ENCODE data around the gene AGRN.
"Not testable (repeated sequence)": the region's sequence is repeated elsewhere in the genome, so short reads cannot be mapped to it uniquely, and the experiment has no call there.

AGRN gene

GRCh38 chr1:1083416-1084371 is 63.8 kb downstream of the AGRN start:
- no peak for DNase-seq

- no peak for DNase-seq
Observed at GRCh38 chr1:1084372-1085170, 64.7 kb downstream of the AGRN start.

GRCh38 chr1:1085171-1085841 is 65.4 kb downstream of the AGRN start:
- no peak for DNase-seq

- DNase-seq = no peak
Observed at GRCh38 chr1:1085911-1086841, 66.3 kb downstream of the AGRN start.

- no peak for DNase-seq
Observed at GRCh38 chr1:1086911-1087341, 67.0 kb downstream of the AGRN start.

- no peak for DNase-seq
Observed at GRCh38 chr1:1087351-1088028, 67.6 kb downstream of the AGRN start.

GRCh38 chr1:1088029-1088800 is 68.3 kb downstream of the AGRN start:
- no peak for DNase-seq

- no peak for DNase-seq
Observed at GRCh38 chr1:1088801-1089680, 69.1 kb downstream of the AGRN start.

- DNase-seq = no peak
Observed at GRCh38 chr1:1089731-1090423, 70.0 kb downstream of the AGRN start.

- DNase-seq = no peak
Observed at GRCh38 chr1:1090424-1091343, 70.8 kb downstream of the AGRN start.

- no peak for DNase-seq
Observed at GRCh38 chr1:1091344-1092148, 71.6 kb downstream of the AGRN start.

GRCh38 chr1:1092149-1092855 is 72.4 kb downstream of the AGRN start:
- no peak for DNase-seq

- DNase-seq = no peak
Observed at GRCh38 chr1:1092894-1093609, 73.1 kb downstream of the AGRN start.

GRCh38 chr1:1093610-1093943 is 73.7 kb downstream of the AGRN start:
- DNase-seq = no peak

GRCh38 chr1:1094981-1095380 is 75.1 kb downstream of the AGRN start:
- no peak for DNase-seq

- not testable (repeated sequence) for DNase-seq
Observed at GRCh38 chr1:1096136-1096535, 76.2 kb downstream of the AGRN start.
